NK-92 (cell line): ENCODE data around the gene SCN4A.

ENCODE experiments used
- DNase-seq: peaks from one replicate; lab custom pipeline; 2025; ENCODE audit not compliant: unreplicated experiment; lab: John Stamatoyannopoulos, UW

The SCN4A gene

DNA sequence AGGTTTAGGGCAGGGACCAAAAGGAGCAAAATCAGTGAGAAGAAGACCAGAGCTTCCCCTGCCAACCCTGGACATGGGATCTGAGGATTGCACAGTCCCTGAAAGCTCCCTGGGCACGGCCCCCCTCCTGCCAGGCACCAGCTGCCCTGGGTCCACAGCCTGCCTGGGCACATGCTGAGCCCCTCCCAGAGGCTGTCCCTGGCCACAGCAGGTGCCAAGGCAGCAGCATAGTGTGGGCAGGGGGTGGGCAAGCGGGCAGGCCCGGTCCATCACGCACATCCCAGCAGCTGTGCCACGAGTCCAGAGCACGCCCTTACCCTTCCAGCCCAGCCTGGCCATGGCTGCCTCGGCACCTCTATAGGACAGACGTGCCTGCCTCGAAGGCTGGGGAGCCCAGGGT lies 12.7 kb downstream of the SCN4A start:
- DNase-seq = no peak

GRCh38 chr17:63956296-63956920 lies 16.3 kb downstream of the SCN4A start:
- DNase-seq = no peak

GRCh38 chr17:63955791-63956190 lies 16.9 kb downstream of the SCN4A start:
- DNase-seq = no peak

DNA sequence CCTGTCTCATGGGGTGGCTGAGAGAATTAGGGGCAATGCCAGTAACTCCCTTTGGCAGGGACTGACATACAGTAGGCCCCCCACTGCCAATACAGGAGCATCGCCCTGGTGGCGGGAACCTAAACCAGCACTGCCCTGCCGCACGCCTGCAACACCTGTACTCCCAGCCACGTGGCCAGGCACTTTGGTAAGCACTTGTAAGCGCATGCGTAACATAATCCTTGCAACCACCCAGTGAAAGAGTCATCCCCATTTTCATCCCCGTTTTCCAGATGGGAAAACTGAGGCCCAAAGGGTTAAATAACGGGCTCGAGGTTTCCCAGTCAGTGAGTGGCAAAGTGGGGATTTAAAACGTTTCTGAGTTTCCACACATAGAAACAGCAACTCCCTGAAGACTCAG lies 17.5 kb downstream of the SCN4A start:
- DNase-seq = no peak

GRCh38 chr17:63954402-63955063 lies 18.2 kb downstream of the SCN4A start:
- DNase-seq = no peak

GRCh38 chr17:63950940-63951907 lies 21.5 kb downstream of the SCN4A start:
- DNase-seq = no peak

DNA sequence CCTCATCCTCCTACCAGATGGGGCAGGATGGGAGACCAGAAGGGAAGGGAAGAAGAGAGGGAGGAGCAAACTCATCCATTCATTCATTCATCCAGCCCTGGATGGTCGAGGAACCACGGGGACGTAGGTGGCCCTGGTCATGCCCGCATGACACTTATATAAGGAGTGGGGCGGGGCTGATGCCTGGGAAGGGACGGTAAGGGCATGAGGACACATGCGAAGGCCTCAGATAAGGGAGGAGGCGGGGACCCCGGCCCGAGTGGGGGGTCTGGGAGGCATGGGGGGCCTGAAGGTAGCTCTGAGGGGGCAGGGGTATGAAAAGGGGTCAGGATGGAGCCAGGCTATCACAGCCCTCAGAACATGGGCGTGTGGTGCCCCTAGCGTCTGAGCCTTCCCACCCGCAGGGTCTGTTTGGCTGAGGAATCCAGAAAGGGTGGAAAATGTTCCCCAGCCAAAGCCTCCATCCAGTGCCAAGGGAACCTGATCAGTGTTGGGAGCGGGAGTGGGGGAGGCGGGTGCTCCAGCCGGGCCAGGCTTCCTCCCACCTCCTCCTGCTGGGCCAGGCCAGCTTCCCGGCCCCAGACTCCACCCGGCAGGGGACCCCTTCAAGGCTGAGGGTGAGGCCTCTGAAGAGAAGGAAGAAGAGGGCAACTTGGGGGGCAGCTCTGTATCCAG lies 23.0 kb downstream of the SCN4A start:
- no peak for DNase-seq

DNA sequence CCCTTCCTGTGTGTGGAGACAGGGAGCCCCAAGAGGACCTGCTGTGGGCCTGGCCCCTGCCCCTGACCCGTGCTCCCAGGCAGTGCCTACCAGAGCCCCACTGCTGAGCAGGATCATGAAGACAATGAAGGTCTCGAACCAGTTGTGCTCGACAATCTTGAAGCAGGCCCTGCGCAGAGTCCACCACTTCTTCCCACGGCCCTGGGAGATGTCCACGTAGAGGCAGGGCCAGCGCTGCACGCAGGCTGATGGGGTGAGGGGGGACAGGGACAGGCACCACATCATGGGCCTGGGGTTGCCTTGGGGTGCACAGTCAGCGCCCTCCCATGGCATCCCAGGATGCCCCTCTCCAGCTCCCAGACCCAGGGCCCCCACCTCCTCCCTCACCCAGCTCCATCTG lies 24.2 kb downstream of the SCN4A start:
- no peak for DNase-seq

DNA sequence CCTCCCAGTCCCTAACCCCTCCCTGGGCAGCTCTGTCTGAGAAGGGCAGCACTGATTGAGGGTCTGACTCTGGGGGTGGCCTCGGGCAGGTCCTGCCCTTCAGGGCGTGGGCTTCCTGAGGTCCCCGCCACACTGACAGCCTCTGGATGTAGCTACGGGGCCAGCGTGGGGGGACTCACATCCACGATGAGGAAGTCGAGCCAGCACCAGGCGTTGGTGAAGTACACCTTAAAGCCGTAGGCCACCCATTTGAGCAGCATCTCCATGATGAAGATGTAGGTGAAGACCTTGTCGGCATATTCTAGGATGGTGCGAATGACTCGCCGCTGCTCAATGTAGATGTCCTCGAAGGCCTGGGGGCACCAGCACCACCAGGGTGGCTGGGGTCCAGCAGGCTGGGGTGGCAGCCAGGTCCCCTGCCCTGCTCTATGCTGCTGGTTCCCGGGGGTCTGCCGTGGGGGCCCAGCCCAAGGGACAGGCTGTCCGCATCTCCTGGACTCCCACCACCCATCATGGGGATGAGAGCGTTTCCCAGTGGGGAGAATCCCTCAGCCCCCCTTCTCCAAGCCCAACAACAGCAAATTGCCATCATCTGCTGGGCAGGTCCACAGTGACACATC lies 24.9 kb downstream of the SCN4A start:
- DNase-seq = no peak

GRCh38 chr17:63946440-63947363 lies 26.0 kb downstream of the SCN4A start:
- DNase-seq = no peak

GRCh38 chr17:63945784-63946439 lies 26.8 kb downstream of the SCN4A start:
- DNase-seq = no peak

DNA sequence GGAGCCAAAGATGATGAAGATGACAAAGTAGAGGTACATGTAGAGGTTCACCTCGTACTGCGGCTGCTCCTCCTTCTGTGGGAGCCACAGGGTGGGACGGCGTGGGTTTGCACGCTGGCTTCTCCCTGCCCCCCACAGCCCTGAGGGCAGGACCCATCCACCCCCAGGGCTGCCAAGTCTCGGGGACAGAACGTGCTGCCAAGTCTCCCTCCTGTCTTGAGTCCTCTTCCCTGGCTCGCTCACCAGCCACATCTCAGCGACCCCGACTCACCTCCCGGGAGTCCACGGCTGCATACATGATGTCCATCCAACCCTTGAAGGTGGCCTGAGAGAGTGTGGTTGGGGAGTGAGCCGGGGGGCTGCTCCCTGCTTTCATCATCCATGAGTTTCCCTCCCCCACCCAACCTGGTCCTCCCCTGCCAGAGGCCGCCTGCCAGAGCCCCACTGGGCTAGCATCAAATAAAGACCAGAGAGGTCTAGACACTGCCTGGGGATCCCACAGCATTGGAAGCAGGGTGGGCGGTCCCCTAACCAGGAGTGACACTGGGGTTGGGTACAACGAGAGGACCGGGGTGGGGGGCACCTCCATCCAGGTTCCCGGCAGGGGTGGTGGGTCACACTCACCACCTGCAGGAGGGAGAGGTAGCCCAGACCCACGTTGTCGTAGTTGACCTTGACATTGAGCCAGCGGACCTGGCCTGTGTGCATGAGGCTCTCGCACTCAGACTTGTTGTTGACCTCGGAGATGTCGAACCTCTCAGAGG lies 27.8 kb downstream of the SCN4A start:
- no peak for DNase-seq

DNA sequence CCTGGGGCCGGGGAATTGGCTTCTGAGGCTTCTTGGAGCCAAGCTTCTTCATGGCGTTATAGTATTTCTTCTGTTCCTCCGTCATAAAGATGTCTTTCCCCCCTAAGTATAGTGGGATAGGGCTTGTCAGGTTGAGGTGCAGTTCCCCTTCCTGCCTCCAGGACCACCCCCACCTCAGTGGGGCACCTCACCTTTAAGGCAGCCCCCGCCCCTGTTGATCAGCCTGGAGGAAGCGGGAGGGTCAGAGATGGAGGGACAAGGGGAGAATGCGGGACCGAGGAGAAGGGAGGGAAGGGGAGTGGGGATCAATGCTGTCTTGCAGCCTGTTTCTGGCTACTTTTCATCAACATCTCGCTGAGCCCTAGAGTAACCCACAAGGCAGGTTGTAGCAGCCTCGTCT lies 29.0 kb downstream of the SCN4A start:
- DNase-seq = no peak

GRCh38 chr17:63942309-63942985 lies 30.3 kb downstream of the SCN4A start:
- DNase-seq = no peak

DNA sequence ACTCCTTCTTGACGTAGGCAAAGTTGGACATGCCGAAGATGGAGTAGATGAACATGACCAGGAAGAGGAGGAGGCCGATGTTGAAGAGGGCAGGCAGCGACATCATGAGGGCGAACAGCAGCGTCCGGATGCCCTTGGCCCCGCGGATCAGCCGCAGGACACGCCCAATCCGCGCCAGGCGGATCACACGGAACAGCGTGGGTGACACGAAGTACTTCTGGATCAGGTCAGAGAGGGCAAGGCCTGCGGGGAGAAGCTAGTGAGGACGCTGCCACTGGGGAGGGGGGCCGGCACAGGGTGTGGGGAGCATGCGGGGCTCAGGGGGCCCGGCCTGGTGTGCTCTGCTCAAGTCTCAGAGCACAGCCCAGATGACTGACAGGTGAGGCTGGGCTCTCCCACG lies 31.0 kb downstream of the SCN4A start:
- DNase-seq = no peak

DNA sequence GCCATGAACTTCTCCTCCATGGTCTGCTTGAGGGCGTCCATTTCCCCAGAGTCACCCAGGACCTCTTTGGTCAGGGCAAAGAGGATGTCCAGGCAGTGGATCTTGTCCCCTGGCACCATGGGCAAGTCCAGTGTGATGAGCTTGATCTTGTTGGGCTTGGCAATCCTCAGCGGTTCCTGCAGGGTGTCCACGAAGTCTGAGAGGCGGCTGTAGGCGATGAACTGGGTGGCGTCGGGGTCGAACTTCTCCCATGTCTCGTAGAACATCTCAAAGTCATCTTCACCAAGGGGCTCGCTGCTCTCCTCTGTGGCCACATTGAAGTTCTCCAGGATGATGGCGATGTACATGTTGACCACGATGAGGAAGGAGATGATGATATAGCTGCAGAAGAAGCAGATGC lies 31.6 kb downstream of the SCN4A start:
- no peak for DNase-seq

GRCh38 chr17:63940584-63940983 lies 32.1 kb downstream of the SCN4A start:
- DNase-seq = no peak

DNA sequence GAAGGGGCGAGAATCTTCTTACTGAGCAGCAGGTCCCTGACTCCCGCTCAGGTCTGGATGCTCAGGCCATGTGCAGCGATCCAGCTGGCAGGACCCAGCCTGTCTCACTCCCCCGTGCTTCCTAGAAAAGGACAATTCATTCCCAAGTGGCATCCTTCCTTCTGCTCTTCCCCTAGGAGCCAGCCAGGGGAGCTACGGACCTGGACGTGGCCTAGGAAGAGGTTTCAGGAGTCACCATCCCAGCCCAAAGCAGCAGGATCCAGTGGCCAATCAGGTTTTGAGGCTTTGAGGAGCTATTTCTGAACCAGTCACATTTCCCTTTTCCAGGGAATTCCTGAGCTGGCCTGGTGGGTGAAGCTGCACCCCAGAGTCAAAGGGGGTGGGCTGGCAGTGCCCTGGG lies 32.8 kb downstream of the SCN4A start:
- DNase-seq = no peak
